CD4-positive, alpha-beta T cell treated with Interleukin-2 at 100 ng/mL for 4 hours (primary cell): ENCODE results near the gene APP.

Source experiments
- DNase-seq: peaks from one replicate; pipeline ENCODE4 v3.0.0-alpha.2; 2020; ENCODE audit warnings: low spot score

APP gene

DNA sequence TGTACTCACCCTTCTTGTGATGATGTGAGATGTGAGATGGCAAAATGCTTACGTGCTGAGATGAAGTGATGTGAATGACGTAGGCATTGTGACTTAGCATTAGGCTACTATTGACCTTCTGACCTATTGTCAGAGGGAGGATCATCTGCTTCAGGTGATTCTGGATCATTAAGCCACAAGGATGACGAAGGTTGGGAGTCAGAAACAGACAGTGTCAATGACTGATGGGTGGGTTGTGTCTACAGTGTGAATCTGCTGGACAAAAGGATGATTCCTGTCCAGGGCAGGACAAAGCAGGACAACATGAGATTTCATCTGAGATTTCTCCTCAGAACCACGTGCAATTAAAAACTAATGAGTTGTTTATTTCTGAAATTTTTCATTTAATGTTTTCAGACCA, 306.8 kb downstream of the APP start:
- DNase-seq: no peak

DNA sequence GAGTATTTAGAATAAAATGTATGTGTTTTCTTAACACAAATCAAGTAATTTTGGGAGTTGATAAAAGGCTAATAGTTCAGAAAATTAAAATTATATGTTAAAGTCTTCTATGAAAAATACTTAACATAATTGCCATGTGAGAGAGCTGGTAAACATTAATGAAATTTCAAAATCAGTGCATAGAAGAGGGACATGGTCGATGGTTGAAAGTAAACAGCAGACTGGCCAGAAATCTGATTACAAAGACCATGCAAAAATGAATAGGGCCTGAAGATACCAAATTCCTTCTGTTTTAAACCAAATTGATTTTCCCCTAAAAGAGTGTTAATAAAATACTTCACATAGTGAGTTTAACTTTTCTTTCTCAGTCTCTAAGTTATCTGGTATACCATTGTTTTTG, 307.5 kb downstream of the APP start:
- DNase-seq: no peak

DNA sequence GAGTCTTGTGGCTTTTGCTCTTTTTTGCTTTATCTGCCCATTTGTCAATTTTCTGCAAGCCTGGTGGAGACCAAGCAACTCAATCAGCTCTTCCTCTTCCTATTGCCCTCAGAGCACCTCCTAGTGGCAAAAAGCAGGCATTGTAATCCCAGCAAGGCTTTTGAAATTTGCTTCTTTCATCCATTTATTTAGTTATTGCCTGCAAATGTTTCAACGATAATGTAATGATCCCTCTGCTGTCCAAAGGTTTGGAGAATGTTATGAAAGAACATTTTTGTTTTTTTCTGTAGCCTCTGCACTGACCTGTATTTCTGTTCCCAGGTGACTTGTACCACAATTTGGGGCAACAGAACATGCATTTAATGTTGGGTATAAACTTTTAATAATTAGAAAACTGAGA, 308.0 kb downstream of the APP start:
- peak; percentile 29 for DNase-seq

DNA sequence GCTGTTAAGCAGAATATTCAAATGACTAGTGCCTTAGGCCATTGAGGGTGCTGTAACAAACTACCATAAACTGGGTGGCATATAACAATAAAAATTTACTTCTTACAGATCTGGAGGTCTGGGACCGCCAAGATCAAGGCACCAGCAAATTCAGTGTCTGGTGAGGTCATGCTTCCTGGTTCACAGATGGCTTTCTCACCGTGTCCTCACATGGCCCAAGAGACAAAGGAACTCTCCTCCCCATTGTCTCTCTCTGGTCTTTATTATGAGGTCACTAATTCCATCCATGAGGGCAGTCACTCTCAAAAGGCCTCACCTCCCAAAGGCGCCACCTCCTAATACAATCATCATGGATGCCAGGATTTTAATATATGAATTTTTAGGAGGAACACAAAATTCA, 308.5 kb downstream of the APP start:
- DNase-seq: no peak

DNA sequence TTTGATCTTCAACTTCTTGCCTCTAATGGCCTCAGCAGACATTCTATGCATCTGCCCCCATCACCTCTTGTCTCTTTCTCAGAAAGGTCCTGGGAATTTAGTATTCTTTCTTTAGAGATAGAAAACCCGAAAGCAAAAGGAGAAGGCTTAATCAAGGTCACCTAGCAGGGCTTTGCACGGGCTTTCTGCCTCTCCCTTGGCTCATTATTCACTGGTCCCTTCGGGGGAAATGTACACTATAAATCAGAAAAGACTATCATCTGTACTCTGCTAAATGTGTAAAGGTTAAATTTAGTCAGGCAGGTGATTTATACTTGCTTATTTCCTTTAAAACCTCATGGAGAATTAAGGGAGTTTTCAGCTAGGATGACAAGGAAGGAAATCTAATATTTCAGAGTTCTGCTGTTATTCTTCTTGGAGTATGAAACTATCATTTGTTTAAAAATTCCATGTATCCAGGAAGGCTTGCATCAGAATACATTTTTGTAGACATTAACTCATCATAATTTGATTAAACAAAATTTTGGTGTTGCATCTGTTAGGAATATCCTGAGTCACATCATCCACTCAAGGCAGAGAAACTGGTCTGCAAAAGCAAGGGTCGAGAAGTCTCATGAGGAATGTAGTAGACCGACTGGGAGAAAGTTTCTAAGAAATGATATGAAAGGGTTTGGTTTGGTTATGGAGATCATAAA, 311.2 kb downstream of the APP start:
- DNase-seq: no peak

DNA sequence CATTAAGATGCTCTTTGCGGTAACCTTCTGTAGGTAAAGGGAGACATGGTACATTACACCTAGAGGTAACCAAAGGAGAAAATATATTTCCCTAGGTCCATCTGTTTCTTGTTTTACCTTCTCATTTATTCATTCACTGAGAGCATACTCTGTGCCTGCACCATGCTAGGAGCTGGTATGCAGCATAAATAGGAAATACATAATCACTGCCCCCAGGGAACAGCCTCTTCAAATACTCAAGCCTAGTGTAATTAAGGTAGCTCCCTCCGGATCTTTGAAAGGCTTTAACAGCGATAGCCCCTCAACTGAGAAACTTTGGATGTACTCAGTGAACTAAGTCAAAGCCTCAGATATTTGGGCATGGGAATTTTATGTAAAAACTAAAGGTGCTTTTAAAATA, 312.2 kb downstream of the APP start:
- no peak for DNase-seq

DNA sequence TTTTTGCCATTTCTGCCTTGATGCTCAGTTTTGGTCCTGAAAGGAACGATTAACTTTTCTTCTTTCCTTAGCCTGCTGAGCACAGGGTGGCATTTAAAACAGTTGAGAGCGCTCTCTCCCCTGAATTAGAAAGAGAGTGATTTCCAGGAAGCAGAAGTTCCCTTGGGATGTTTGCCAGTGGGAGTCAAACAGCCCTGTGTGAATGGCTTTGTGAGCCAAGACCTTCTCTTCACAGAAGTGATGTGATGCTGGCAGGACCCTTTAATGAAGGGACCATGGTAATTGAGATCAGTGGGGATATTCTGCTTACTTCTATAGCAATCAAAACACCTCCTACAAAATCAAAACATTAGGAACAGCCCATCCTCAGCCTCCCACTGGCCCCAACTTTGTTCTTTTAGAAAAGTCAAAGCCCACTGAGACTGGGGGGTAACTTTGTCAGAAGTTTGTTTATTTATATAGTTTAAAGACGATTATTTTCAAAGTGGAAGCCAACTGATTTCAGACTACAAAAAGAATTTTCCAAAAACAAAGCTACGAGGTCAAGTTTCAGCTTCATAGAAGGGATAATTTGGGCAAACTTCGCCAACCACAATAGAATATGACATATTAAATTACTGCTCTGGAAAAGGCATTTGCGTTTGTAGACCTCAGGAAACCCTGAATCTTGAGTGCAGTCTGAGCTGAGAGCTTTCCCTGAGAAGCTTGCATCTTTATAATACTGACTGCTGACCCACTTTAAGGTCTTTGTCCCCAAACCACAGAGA, 313.1 kb downstream of the APP start:
- no peak for DNase-seq

DNA sequence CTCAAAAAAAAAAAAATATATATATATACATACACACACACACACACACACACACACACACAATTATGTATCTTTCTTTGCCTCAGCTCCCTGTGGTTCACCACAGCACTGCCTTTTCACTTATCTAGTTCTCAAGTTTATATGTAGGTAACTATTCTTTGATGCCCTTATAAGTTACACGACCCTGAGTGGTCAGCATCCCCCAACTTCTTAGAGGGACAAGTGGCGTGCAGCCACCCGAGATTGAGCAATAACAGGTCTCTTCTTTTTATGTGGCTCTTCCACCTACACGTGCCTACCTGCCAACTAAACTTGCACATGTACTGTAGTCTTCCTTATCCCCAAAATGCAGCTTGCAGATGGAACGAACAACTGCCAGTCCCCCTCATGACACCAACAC, 315.0 kb downstream of the APP start:
- DNase-seq: no peak

DNA sequence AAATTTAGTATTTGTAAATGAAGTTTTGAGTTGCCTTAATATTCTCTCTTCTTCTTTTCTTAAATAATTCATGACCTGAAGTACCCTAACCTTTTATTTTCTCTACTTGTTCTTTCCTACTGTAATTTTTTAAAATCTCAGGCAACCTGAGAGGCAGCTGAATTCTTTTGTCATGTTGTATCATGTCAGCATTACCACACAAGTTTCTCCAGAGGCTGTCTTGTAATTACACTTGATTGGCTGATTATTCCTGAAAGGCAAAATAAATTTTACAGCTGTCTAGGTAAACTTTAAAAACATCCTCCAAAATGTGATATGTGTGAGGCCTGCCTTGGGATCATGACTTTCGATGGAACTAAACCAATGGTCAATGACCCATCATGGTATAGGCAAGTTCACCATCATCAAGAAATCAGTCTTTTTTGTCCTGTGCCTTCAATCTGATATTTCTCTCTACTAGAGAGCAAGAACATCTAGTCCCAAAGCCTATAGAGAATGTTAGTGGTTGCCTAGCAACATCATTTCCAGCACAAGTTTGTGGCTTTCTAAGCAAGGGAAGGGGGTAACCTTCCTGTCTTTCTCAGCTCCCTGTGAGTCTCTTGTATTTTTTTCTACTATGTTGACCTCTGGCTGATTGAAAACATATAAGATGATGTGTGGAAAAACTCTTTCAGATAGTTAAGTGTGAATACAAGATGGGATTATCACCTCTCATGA, 320.3 kb downstream of the APP start:
- DNase-seq: no peak

DNA sequence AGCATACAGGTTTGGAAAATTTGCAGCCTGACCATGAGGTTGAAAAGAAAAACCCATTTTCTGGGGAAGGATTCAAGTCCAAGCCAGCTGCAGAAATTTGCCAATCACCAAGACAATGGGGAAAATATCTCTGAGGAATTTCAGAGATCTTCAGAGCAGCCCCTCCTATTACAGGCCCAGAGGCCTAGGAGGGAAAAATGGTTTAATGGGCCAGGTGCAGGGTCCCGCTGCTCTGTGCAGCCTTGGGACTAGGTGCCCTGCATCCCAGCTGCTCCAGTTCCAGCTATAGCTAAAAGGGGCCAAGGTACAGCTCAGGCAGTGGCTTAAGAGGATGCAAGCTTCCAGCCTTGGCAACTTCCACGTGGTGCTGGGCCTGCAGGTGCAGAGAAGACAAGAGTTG, 322.3 kb downstream of the APP start:
- no peak for DNase-seq

DNA sequence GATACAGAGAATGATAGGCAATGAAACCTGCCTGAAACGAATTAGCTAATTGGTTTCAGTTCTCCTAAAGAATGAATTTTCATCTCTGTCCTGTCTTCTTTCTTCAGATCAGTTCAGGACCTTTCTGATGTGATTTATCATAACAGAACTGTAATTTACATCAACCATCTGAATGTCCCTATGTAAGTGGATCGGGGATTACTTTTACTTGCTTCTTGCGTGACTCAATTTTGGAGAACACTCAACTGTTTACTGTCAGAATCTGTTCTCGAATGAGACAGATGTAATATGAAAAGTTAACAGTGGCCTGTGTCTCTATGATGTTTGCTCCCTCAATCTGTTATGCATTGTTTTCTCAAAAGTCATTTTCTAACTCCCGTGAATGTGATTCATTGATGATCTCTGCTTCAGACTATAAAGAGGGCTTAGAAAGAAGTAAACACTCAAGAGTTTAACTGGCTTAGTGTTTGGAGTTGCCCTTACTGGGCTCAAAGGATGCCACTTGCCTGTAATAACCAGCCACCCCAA, 324.8 kb downstream of the APP start:
- no peak for DNase-seq

DNA sequence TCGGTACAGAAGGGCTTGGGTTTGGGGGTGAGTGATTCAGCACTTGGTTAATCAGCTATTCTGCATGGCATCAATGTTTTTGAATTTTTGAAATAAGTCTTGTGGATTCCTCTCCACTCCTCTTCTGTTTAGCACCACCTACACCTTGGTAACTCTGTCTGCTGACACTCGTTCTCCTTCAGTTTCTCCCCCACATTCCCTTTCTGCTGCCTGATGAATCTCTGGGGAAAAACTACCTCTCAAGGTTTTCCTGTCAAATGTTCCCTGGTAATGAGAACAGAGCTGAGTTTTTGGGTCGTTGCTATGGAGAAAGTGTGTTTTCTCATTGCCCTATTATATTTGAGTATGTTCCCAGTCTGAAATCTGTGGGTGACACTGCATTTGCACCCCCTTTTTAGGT, 327.6 kb downstream of the APP start:
- DNase-seq: no peak

DNA sequence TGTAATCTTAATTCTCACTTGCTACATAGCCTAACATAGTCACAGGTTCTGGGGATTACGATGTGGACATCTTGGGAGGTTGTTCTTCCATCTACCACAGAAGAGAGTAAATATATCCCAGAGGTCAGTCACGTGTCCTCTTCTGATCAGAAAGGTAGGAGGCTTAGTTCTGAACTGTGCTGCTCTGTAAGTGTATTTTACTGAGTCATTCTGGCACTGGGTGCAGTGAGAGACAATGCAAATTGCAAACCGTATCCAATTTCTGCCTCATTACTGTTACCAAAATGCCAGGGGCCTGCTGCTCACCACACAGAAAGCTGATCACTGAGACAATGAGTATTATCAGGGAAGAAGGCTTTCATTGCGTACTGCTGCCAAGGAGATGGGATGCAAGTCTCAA, 331.8 kb downstream of the APP start:
- no peak for DNase-seq

DNA sequence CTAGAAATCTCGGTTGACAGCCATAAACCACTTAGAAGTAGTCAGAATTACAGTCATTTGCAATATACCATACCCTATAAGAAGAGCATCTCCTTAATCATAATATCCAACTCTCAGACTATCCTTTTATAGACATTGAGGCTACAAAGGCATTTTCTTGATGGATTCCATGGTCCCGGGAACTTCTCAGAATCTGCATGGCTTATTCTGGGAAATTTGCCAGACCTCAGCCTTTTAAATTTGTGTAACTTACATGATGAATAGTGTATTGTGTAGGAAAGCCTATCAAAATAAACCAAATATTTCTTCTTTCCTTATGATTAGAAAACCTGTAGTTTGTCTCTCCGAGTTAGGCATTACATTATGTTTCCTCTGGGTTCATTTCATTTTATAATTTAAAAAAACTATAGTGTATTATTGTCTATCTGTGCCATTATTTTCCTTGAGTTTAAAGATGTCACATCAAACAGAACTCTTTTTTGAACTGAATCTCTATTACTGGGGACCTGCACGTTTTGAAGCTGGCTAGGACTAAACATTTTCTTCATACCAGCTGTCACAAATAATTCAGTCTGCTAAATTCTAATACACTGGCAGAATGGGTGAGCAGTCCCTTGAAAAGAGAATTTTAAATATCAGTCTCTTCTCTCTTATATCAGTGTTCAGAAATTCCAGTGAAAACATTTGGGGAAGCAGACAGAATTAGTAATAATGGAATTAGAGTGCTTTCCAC, 332.9 kb downstream of the APP start:
- DNase-seq: no peak

DNA sequence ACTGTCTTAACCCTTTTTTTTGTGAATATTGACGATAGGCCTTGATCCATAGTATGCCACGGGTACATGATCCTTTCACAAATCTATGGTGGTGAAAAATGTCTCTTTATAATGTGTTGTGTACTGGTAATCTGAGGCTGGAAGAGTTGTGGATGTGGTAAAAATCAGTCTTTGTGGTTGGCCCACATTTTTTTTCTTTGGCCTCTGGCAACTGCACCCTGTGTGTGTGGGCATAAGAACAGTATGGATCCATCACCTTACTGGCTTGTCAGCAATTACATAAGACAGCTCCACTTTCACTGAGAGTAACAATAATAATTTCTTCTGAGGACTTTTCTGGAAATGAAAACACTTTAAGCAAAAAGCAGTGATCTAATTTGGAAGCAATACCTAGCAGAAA, 334.2 kb downstream of the APP start:
- no peak for DNase-seq

DNA sequence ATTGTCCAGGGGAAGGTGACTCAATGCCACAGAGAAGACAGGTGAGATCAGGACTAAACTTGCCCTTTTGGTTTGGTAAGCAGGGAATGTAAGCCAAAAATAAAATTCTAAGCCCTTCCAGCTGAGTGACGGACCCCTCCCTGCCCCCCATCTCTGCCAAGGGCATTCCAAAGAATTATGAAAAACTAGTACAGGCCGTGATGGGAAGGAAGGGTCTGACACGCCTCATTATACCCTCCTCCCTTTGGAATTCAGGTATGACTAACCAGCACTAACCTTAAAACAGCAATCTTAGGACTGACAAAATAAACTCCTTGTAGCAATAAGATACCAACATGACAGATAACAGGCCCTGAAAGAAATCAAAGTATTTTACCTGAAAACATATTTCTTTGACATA, 336.2 kb downstream of the APP start:
- no peak for DNase-seq

DNA sequence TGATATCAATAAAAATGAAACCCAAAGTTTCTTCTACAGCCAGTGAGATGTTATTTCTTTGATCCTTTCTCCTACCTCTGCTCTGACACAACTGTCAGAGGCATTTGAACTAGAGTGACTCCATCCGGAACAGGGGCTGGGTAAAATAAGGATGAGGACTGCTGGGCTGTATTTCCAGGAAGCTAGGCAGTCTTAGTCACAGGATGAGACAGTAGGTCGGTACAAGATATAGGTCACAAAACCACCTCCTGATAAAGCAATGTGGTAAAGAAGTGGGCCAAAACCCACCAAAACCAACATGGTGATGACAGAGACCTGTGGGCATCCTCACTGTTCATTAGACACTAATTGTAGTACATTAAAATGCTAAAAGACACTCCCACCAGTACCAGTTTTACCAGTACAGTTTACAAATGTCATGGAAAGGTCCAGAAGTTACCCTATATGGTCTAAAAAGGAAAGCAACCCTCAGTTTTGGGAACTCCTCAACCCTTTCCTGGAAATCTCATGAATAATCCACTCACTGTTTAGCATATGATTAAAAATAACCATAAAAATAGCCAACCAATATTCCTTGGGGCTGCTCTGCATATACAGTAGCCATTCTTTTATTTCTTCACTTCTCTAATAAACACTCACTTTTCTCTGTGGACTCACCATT, 339.1 kb downstream of the APP start:
- DNase-seq: no peak
